MM.1S (cell line): ENCODE results near the gene GLRX3.

Experiments
- DNase-seq: peaks from one replicate; pipeline ENCODE4 v3.0.0-alpha.2; 2015
- H2AFZ ChIP-seq: fragments of 300-600 bp; sonication (generic); 2 replicates; pipeline ENCODE4 v1.6.0; 2016; ENCODE audit warnings: antibody characterized with exemption, low read length
- H3F3A ChIP-seq: fragments of 300-600 bp; sonication (generic); 2 replicates; pipeline ENCODE4 v1.6.1; 2016; ENCODE audit warnings: mild to moderate bottlenecking, antibody characterized with exemption, low read length, moderate library complexity, mixed read lengths; ENCODE audit not compliant: insufficient read depth
- H3K27ac ChIP-seq: fragments of 300-600 bp; sonication (generic); 2 replicates; pipeline ENCODE4 v1.5.1; 2016; ENCODE audit warnings: mild to moderate bottlenecking, low read length
- H3K27me3 ChIP-seq: fragments of 300-600 bp; sonication (generic); replicated peaks from 2 replicates; pipeline ENCODE4 v1.6.0; 2016; ENCODE audit warnings: low read length; ENCODE audit not compliant: insufficient read depth
- H3K36me3 ChIP-seq: fragments of 300-600 bp; sonication (generic); replicated peaks from 2 replicates; pipeline ENCODE4 v1.6.1; 2016; ENCODE audit warnings: mild to moderate bottlenecking, low read length, mixed read lengths; ENCODE audit not compliant: insufficient read depth
- H3K4me1 ChIP-seq: fragments of 300-600 bp; sonication (generic); 2 replicates; pipeline ENCODE4 v1.6.1; 2016; ENCODE audit warnings: low read length, mixed read lengths
- H3K4me2 ChIP-seq: fragments of 300-600 bp; sonication (generic); 2 replicates; pipeline ENCODE4 v1.6.0; 2016; ENCODE audit warnings: low read depth, low read length
- H3K4me3 ChIP-seq: fragments of 300-600 bp; sonication (generic); 2 replicates; pipeline ENCODE4 v1.5.1; 2016; ENCODE audit warnings: low read length, mixed read lengths
- H3K79me2 ChIP-seq: fragments of 300-600 bp; sonication (generic); 2 replicates; pipeline ENCODE4 v1.6.1; 2016; ENCODE audit warnings: mixed run types, low read length, mixed read lengths
- H3K9ac ChIP-seq: fragments of 300-600 bp; sonication (generic); 2 replicates; pipeline ENCODE4 v1.6.1; 2016; ENCODE audit warnings: low read length, mixed read lengths
- H3K9me2 ChIP-seq: fragments of 300-600 bp; sonication (generic); replicated peaks from 2 replicates; pipeline ENCODE4 v1.6.1; 2016; ENCODE audit warnings: mild to moderate bottlenecking, low read length, mixed read lengths; ENCODE audit not compliant: insufficient read depth
- H3K9me3 ChIP-seq: fragments of 300-600 bp; sonication (generic); replicated peaks from 2 replicates; pipeline ENCODE4 v1.6.1; 2016; ENCODE audit warnings: mild to moderate bottlenecking, low read length, mixed read lengths; ENCODE audit not compliant: insufficient read depth
- H4K20me1 ChIP-seq: fragments of 300-600 bp; sonication (generic); 2 replicates; pipeline ENCODE4 v1.6.1; 2016; ENCODE audit warnings: mild to moderate bottlenecking, low read length, moderate library complexity, mixed read lengths; ENCODE audit not compliant: insufficient read depth
- CTCF ChIP-seq: fragments of 300-600 bp; sonication (generic); IDR thresholded peaks from 2 replicates; pipeline ENCODE4 v1.5.1; 2016; ENCODE audit warnings: antibody characterized with exemption, low read length, mixed read lengths
- EZH2 ChIP-seq: fragments of 300-600 bp; sonication (generic); optimal IDR thresholded peaks from 2 replicates; pipeline ENCODE3; 2017; ENCODE audit warnings: low read depth, mild to moderate bottlenecking, antibody characterized with exemption, low read length, mixed read lengths
- EZH2phosphoT487 ChIP-seq: fragments of 300-600 bp; sonication (generic); IDR thresholded peaks from 2 replicates; pipeline ENCODE4 v1.6.1; 2018; ENCODE audit warnings: antibody characterized with exemption, low read length

GLRX3 gene

DNA sequence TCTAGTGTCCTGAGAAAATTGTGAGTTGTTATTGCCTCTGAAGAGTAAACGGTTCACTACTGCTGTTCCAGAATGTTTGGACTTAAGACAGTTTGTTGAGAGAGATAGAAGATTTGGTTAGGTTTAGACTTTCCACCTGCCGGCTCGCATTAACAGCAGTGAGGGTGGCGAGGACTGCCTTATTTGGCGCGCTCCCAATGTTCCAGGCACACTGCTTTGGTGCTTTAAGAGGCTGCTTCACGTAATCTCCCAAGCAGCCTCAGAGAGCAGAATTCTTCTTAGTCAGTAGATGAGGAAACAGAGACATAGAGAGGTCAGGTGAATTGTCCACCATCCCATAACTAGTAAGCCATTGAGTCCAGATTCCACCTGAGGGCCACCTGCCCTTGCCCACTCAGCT lies 41.1 kb downstream of the GLRX3 start:
- Histone ChIP-seq H3K4me2 (no peak overlapping the region), H3K36me3 (0 out of 2 replicates have a peak, but pooled peaks cover 2% of the 10 kb centered on the region), H3K27me3 (no peaks in the 10 kb centered on the region), H4K20me1 (no peaks in the 10 kb centered on the region), H3K4me3 (no peak overlapping the region), H3K9me2 (no peaks in the 10 kb centered on the region), H3K79me2 (no peaks in the 10 kb centered on the region), H2AFZ (no peak overlapping the region), H3K9ac (no peak overlapping the region), H3F3A (no peaks in the 10 kb centered on the region), H3K9me3 (no peaks in the 10 kb centered on the region), H3K4me1 (peaks cover 6% of the 10 kb centered on the region; the same call in 1 of the 2 replicates), H3K27ac (no peak overlapping the region)
- DNase-seq = no peak
- no peak for TF ChIP-seq EZH2
- no peak for TF ChIP-seq CTCF
- TF ChIP-seq EZH2phosphoT487 = no peak

DNA sequence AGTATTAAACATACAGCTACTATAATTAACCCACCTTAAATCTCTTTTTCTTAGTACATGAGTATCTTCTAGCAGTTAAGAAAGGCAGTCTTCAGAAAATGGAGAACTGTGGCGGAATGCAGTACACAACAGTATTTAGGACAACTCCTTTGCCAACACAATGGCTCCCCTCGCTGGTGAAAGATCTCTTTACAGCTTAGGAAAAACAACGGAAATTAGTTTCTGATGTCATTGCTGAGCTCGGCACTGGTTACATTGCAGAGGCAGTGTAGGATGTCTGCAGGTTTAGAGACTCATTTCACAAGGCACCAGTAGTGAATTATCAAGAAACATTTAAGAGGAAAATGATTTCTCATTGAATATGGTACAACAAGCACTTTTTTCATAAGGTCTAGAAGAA lies 43.4 kb downstream of the GLRX3 start:
- H3K4me3 ChIP-seq = no peak overlapping the region
- peaks cover 6% of the 10 kb centered on the region; the same call in 1 of the 2 replicates for H3K4me1 ChIP-seq
- H4K20me1 ChIP-seq = no peaks in the 10 kb centered on the region
- no peaks in the 10 kb centered on the region for H3K79me2 ChIP-seq
- H3K9me2 ChIP-seq = no peaks in the 10 kb centered on the region
- TF ChIP-seq CTCF (peak; percentile 52), EZH2phosphoT487 (no peak), EZH2 (no peak)
- H3K36me3 ChIP-seq = no peaks in the 10 kb centered on the region
- H3F3A ChIP-seq = no peaks in the 10 kb centered on the region
- H3K9me3 ChIP-seq = no peaks in the 10 kb centered on the region
- H3K4me2 ChIP-seq = no peak overlapping the region
- peak; percentile 68 for DNase-seq
- no peak overlapping the region for H3K9ac ChIP-seq
- H3K27me3 ChIP-seq = no peaks in the 10 kb centered on the region
- H3K27ac ChIP-seq = no peak overlapping the region
- no peak overlapping the region for H2AFZ ChIP-seq

DNA sequence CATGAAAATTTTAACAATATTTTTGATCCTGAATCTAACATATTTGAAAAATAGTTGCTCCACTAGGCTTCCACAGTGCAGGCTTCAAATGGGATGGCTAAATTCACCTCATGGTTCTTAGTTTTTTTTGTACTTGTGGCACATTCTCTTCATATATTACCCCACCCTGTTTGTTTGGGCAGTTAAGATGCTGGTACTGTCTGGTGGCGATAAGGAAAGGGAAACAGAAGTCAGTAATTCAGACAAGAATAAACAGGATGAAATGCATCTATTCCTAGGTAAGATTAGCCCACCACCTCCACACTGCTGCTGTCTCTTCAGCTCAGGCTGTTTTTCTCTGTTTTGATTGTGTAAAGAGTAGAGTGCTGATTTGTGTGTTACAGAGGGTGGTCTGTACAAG lies 44.2 kb downstream of the GLRX3 start:
- Histone ChIP-seq H3K9me2 (no peaks in the 10 kb centered on the region), H3K4me1 (peaks cover 6% of the 10 kb centered on the region; the same call in 1 of the 2 replicates), H3F3A (no peaks in the 10 kb centered on the region), H3K27ac (no peak overlapping the region), H3K9me3 (no peaks in the 10 kb centered on the region), H3K36me3 (no peaks in the 10 kb centered on the region), H2AFZ (no peak overlapping the region), H3K4me2 (no peak overlapping the region), H3K79me2 (no peaks in the 10 kb centered on the region), H3K9ac (no peak overlapping the region), H3K27me3 (no peaks in the 10 kb centered on the region), H3K4me3 (no peak overlapping the region), H4K20me1 (no peaks in the 10 kb centered on the region)
- TF ChIP-seq EZH2phosphoT487 (no peak), EZH2 (no peak), CTCF (no peak)
- no peak for DNase-seq
